GM12865 (cell line): ENCODE results near the gene TMEM203.

Experiments
- DNase-seq: peaks from one replicate; pipeline ENCODE4 v3.0.0; 2010; ENCODE audit warnings: low read depth
- H3K4me3 ChIP-seq: 2 replicates; pipeline ENCODE4 v1.5.1; 2011; ENCODE audit warnings: mild to moderate bottlenecking, low read depth, low read length, control low read depth
- CTCF ChIP-seq: IDR thresholded peaks from 2 replicates; pipeline ENCODE4 v1.5.1; 2011; ENCODE audit warnings: low read length, control low read depth, low read depth, inconsistent platforms; ENCODE audit not compliant: insufficient read depth; ENCODE audit errors: missing control alignments

TMEM203 gene

GRCh38 chr9:137178201-137178938 lies 27.1 kb downstream of the TMEM203 start:
- no peak for TF ChIP-seq CTCF
- DNase-seq = no peak
- H3K4me3 ChIP-seq = no peak overlapping the region

GRCh38 chr9:137176302-137177182 lies 28.9 kb downstream of the TMEM203 start:
- DNase-seq = peak; percentile 70
- H3K4me3 ChIP-seq = no peak overlapping the region
- peak; percentile 82 for TF ChIP-seq CTCF

- no peak overlapping the region for H3K4me3 ChIP-seq
- peak; percentile 39 for TF ChIP-seq CTCF
- DNase-seq = no peak
Observed at GRCh38 chr9:137175345-137175961, 30.0 kb downstream of the TMEM203 start.

- no peak overlapping the region for H3K4me3 ChIP-seq
- peak; percentile 26 for DNase-seq
- TF ChIP-seq CTCF = no peak
Observed at GRCh38 chr9:137174722-137175293, 30.6 kb downstream of the TMEM203 start.

GRCh38 chr9:137173796-137174664 lies 31.4 kb downstream of the TMEM203 start:
- no peak overlapping the region for H3K4me3 ChIP-seq
- no peak for DNase-seq
- no peak for TF ChIP-seq CTCF
